Sigmoid colon (tissue), 4 donors: ENCODE data around the gene LINC00632.

Experiments used
- CTCF ChIP-seq, 4 experiments: fragments of 450-650 bp in 3 of 4; fragments of 200-600 bp in 1 of 4; IDR thresholded peaks; one replicate each; pipeline ENCODE4 v1.5.1; 2016 to 2019; ENCODE audit warnings: antibody characterized with exemption in 4 of 4, mild to moderate bottlenecking in 3 of 4, moderate library complexity in 2 of 4
- POLR2A ChIP-seq, 2 donors: fragments of 450-650 bp; IDR thresholded peaks; one replicate each; pipeline ENCODE4 v1.6.1; 2016; ENCODE audit warnings: antibody characterized with exemption in 2 of 2, mild to moderate bottlenecking in 2 of 2, moderate library complexity in 2 of 2
- POLR2AphosphoS5 ChIP-seq, 4 donors: sonication (generic); formaldehyde crosslinking; IDR thresholded peaks; one replicate each; pipeline ENCODE4 v1.6.1; 2017; ENCODE audit warnings: antibody characterized with exemption in 4 of 4

- no peak for TF ChIP-seq CTCF (IDR thresholded peaks at IDR 0.05)
- TF ChIP-seq POLR2AphosphoS5 (IDR thresholded peaks at IDR 0.05) = no peak
- no peak for TF ChIP-seq POLR2A (IDR thresholded peaks at IDR 0.05)
Measured at GRCh38 chrX:140672840-140673731, 36.5 kb upstream of the LINC00632 start.
